Endodermal cell (in vitro differentiated cells): ENCODE data around the gene ARFIP1. TPM values are rescaled to one million over a fixed set of nuclear protein-coding genes. Genes with fewer than 3 reads are reported as not detected.
"Not testable (repeated sequence)": the region's sequence is repeated elsewhere in the genome, so short reads cannot be mapped to it uniquely, and the experiment has no call there.

Experiments
- DNase-seq: peaks from one replicate; pipeline ENCODE4 v3.0.0-alpha.2; 2017
- H3K27ac ChIP-seq: 2 replicates; pipeline ENCODE4 v1.5.1; 2013; ENCODE audit warnings: mild to moderate bottlenecking, low read depth, low read length, moderate library complexity
- H3K27me3 ChIP-seq: 2 replicates; pipeline ENCODE4 v1.6.1; 2013; ENCODE audit warnings: mild to moderate bottlenecking, low read length, moderate library complexity; ENCODE audit not compliant: insufficient read depth, control insufficient read depth, poor library complexity, severe bottlenecking
- H3K36me3 ChIP-seq: 2 replicates; pipeline ENCODE4 v1.7.0; 2013; ENCODE audit warnings: mild to moderate bottlenecking, low read length, moderate library complexity; ENCODE audit not compliant: control insufficient read depth, insufficient read depth
- H3K4me1 ChIP-seq: one replicate; pipeline ENCODE4 v1.7.0; 2013; ENCODE audit warnings: low read length; ENCODE audit not compliant: control insufficient read depth, insufficient read depth
- H3K4me3 ChIP-seq: 2 replicates; pipeline ENCODE4 v1.5.1; 2013; ENCODE audit warnings: mild to moderate bottlenecking, low read length, moderate library complexity
- H3K9ac ChIP-seq: 2 replicates; pipeline ENCODE4 v1.6.1; 2013; ENCODE audit warnings: mild to moderate bottlenecking, low read length, moderate library complexity; ENCODE audit not compliant: poor library complexity, severe bottlenecking; ENCODE audit errors: extremely low read depth
- H3K9me3 ChIP-seq: 2 replicates; pipeline ENCODE4 v1.6.1; 2013; ENCODE audit warnings: mild to moderate bottlenecking, low read length, moderate library complexity; ENCODE audit not compliant: control insufficient read depth
- H3K27ac Mint-ChIP-seq: 2 replicates; pipeline ENCODE4 v1.8.0; 2020; ENCODE audit warnings: mixed read lengths
- H3K27me3 Mint-ChIP-seq: 2 replicates; pipeline ENCODE4 v1.8.0; 2021; ENCODE audit warnings: mild to moderate bottlenecking, mixed read lengths; ENCODE audit not compliant: insufficient read depth
- H3K36me3 Mint-ChIP-seq: 2 replicates; pipeline ENCODE4 v1.8.0; 2020; ENCODE audit warnings: low read depth, mixed read lengths
- H3K4me1 Mint-ChIP-seq: 2 replicates; pipeline ENCODE4 v1.8.0; 2020; ENCODE audit warnings: mixed read lengths
- H3K4me3 Mint-ChIP-seq: 2 replicates; pipeline ENCODE4 v1.8.0; 2020; ENCODE audit warnings: mild to moderate bottlenecking, moderate library complexity, mixed read lengths
- H3K9me3 Mint-ChIP-seq: 2 replicates; pipeline ENCODE4 v1.8.0; 2020; ENCODE audit warnings: mild to moderate bottlenecking, mixed read lengths
- CTCF ChIP-seq: fragments of 200-600 bp; sonication (generic); conservative IDR thresholded peaks from 2 replicates; pipeline ENCODE4 v1.5.0; 2021; ENCODE audit warnings: antibody characterized with exemption, mild to moderate bottlenecking
- WGBS, 2 experiments: methylation state at CpG; one replicate each; pipeline versions ENCODE4 v1.1.5 to v1.1.7; 2013; ENCODE audit warnings: missing lambda C conversion rate in 2 of 2, mixed read lengths in 1 of 2; ENCODE audit not compliant: insufficient coverage in 1 of 2, insufficient read length in 1 of 2; 5-methylcytosine and 5-hydroxymethylcytosine counted together
- total RNA-seq, 2 donors: library from RNA; stranded (reverse); fragmentation: NEBNext Ultra II Directional in 1 of 2; extraction: Animal tissue kit (Norgen Biotek cat#: 25700) in 1 of 2; gene quantifications; 2 replicates in 1 of 2; 3 replicates in 1 of 2; pipeline ENCODE4 v1.2.1, GENCODE V29; 2021

Gene ARFIP1
- total RNA-seq, 2 donors from 2014 or later: 34.3 to 39.4 TPM

GRCh38 chr4:152831416-152831815 is 51.7 kb downstream of the ARFIP1 start:
- peaks cover 16% of the 10 kb centered on the region for H3K9me3 Mint-ChIP-seq
- no peak for TF ChIP-seq CTCF
- Histone ChIP-seq H3K36me3 (peaks cover 31% of the 10 kb centered on the region), H3K4me3 (no peak overlapping the region), H3K27me3 (no peaks in the 10 kb centered on the region), H3K9me3 (peaks cover 23% of the 10 kb centered on the region), H3K4me1 (no peaks in the 10 kb centered on the region), H3K27ac (no peak overlapping the region), H3K9ac (no peak overlapping the region)
- peaks cover 70% of the 10 kb centered on the region for H3K36me3 Mint-ChIP-seq
- H3K4me3 Mint-ChIP-seq: no peak overlapping the region
- 93% methylated on average over 2 of the region's 2 CpGs; no CpG with 5 or more reads in 1 of the 2 experiments for WGBS, 2 experiments
- no peaks in the 10 kb centered on the region for H3K4me1 Mint-ChIP-seq
- no peak for DNase-seq
- H3K27me3 Mint-ChIP-seq: no peaks in the 10 kb centered on the region
- H3K27ac Mint-ChIP-seq: no peak overlapping the region

- H3K4me3 Mint-ChIP-seq: no peak overlapping the region
- no peak overlapping the region for H3K27ac Mint-ChIP-seq
- no peak for DNase-seq
- H3K27me3 ChIP-seq: no peaks in the 10 kb centered on the region
- H3K27me3 Mint-ChIP-seq: no peaks in the 10 kb centered on the region
- H3K4me1 ChIP-seq: no peaks in the 10 kb centered on the region
- H3K27ac ChIP-seq: no peak overlapping the region
- peaks cover 87% of the 10 kb centered on the region for H3K36me3 Mint-ChIP-seq
- no peak overlapping the region for H3K4me3 ChIP-seq
- peaks cover 45% of the 10 kb centered on the region for H3K9me3 Mint-ChIP-seq
- 95 to 100% methylated on average over 2 to 3 of the region's 3 CpGs for WGBS, 2 experiments
- peaks cover 35% of the 10 kb centered on the region for H3K36me3 ChIP-seq
- TF ChIP-seq CTCF: no peak
- peaks cover 10% of the 10 kb centered on the region for H3K4me1 Mint-ChIP-seq
- no peak overlapping the region for H3K9ac ChIP-seq
- peaks cover 41% of the 10 kb centered on the region for H3K9me3 ChIP-seq
These were observed 57.2 kb downstream of the ARFIP1 start for GRCh38 chr4:152836936-152837335.

- not testable (repeated sequence) for H3K27ac ChIP-seq, DNase-seq, H3K27me3 ChIP-seq, H3K4me3 ChIP-seq, H3K27me3 Mint-ChIP-seq, H3K9ac ChIP-seq, H3K27ac Mint-ChIP-seq, H3K4me3 Mint-ChIP-seq, H3K4me1 ChIP-seq
- Histone ChIP-seq H3K9me3 (peaks cover 36% of the 10 kb centered on the region), H3K36me3 (peaks cover 18% of the 10 kb centered on the region)
- Mint-ChIP-seq H3K36me3 (peaks cover 71% of the 10 kb centered on the region), H3K9me3 (peaks cover 54% of the 10 kb centered on the region), H3K4me1 (peaks cover 25% of the 10 kb centered on the region)
- 85% methylated on average over 1 of the region's 1 CpG; no CpG with 5 or more reads in 1 of the 2 experiments for WGBS, 2 experiments
These were observed 60.0 kb downstream of the ARFIP1 start for GRCh38 chr4:152839729-152840128.
